Keratinocyte (primary cell): ENCODE results near the gene BCOR. TPM values are rescaled to one million over a fixed set of nuclear protein-coding genes. Genes with fewer than 3 reads are reported as not detected.

ENCODE experiments used
- DNase-seq: peaks from one replicate; pipeline ENCODE4 v3.0.0-alpha.2; 2011; ENCODE audit warnings: low read depth, missing footprints, low spot score
- FAIRE-seq: peaks from 2 replicates; lab custom pipeline; 2011; peaks lifted over from hg19 to GRCh38; lab: Jason Lieb, UNC
- H2AFZ ChIP-seq: 2 replicates; pipeline ENCODE4 v1.6.0; 2012; ENCODE audit warnings: low read length, control low read depth, inconsistent platforms; ENCODE audit not compliant: control insufficient read depth
- H3K27ac ChIP-seq: 2 replicates; pipeline ENCODE4 v1.5.1; 2011; ENCODE audit warnings: low read length; ENCODE audit not compliant: control insufficient read depth, insufficient read depth
- H3K27me3 ChIP-seq: 3 replicates; pipeline ENCODE4 v1.6.0; 2011; ENCODE audit warnings: low read length; ENCODE audit not compliant: control insufficient read depth, insufficient read depth; ENCODE audit errors: extremely low read depth
- H3K36me3 ChIP-seq, 2 experiments: 2 replicates in 1 of 2; 3 replicates in 1 of 2; pipeline ENCODE4 v1.5.1; 2011; ENCODE audit warnings: low read length in 2 of 2, mild to moderate bottlenecking in 1 of 2; ENCODE audit not compliant: control insufficient read depth in 2 of 2, insufficient read depth in 2 of 2; ENCODE audit errors: extremely low read depth in 1 of 2
- H3K4me1 ChIP-seq: 3 replicates; pipeline ENCODE4 v1.5.1; 2011; ENCODE audit warnings: low read length; ENCODE audit not compliant: control insufficient read depth, insufficient read depth; ENCODE audit errors: extremely low read depth
- H3K4me2 ChIP-seq: 3 replicates; pipeline ENCODE4 v1.6.0; 2011; ENCODE audit warnings: low read depth, low read length; ENCODE audit not compliant: control insufficient read depth, insufficient read depth; ENCODE audit errors: extremely low read depth
- H3K4me3 ChIP-seq, 3 experiments: fragments of 200-600 bp in 1 of 3; sonication (generic) in 1 of 3; 2 replicates in 2 of 3; 3 replicates in 1 of 3; pipeline ENCODE4 v1.5.1; 2011 to 2016; ENCODE audit warnings: low read length in 3 of 3, mild to moderate bottlenecking in 3 of 3, control low read depth in 2 of 3, inconsistent platforms in 1 of 3, low read depth in 1 of 3, mixed read lengths in 1 of 3, mixed run types in 1 of 3, moderate library complexity in 1 of 3; ENCODE audit not compliant: control insufficient read depth in 2 of 3, insufficient read depth in 2 of 3; ENCODE audit errors: extremely low read depth in 1 of 3
- H3K79me2 ChIP-seq: 2 replicates; pipeline ENCODE4 v1.6.0; 2012; ENCODE audit warnings: low read length; ENCODE audit not compliant: control insufficient read depth, insufficient read depth
- H3K9ac ChIP-seq: 3 replicates; pipeline ENCODE4 v1.6.0; 2011; ENCODE audit warnings: low read length; ENCODE audit not compliant: control insufficient read depth, insufficient read depth; ENCODE audit errors: extremely low read depth
- H3K9me1 ChIP-seq: 3 replicates; pipeline ENCODE4 v1.6.0; 2011; ENCODE audit warnings: low read length; ENCODE audit not compliant: control insufficient read depth, insufficient read depth; ENCODE audit errors: extremely low read depth
- H3K9me3 ChIP-seq: 2 replicates; pipeline ENCODE4 v1.5.1; 2012; ENCODE audit warnings: low read depth, low read length; ENCODE audit not compliant: control insufficient read depth
- H4K20me1 ChIP-seq: 3 replicates; pipeline ENCODE4 v1.6.0; 2011; ENCODE audit warnings: low read length; ENCODE audit not compliant: control insufficient read depth, insufficient read depth; ENCODE audit errors: extremely low read depth
- EZH2 ChIP-seq: IDR thresholded peaks from one replicate; pipeline ENCODE4 v1.6.1; 2012; ENCODE audit warnings: inconsistent platforms, mild to moderate bottlenecking, low read length, moderate library complexity
- dilution Hi-C: fragments of 300-500 bp; cut with MboI; formaldehyde crosslinking; loops from one replicate; pipeline ENCODE4 v1.7.0; 2020; ENCODE audit warnings: low sequenced_read_pairs; ENCODE audit not compliant: extremely low pct_ligation_motif_present
- polyA plus RNA-seq, 5 experiments: library from polyadenylated mRNA; depleted of rRNA in 3 of 5; stranded (reverse) in 3 of 5; stranded (forward) in 1 of 5; unstranded in 1 of 5; fragments of >200 nt; gene quantifications; 1 replicate in 1 of 5; 2 replicates in 3 of 5; 3 replicates in 1 of 5; pipeline versions ENCODE4 v1.2.1 to v1.2.3, GENCODE V29; 2011 to 2012; ENCODE audit warnings: missing spikeins in 2 of 5, low read depth in 1 of 5, low replicate concordance in 1 of 5
- TF ChIP-seq, protein P1 (sequence below), 3 experiments: IDR thresholded peaks in 1 of 3; conservative IDR thresholded peaks in 1 of 3; optimal IDR thresholded peaks in 1 of 3; 2 replicates in 2 of 3; 3 replicates in 1 of 3; pipeline versions ENCODE3 to v1.5.1; 2011; ENCODE audit warnings: low read length in 3 of 3, mild to moderate bottlenecking in 3 of 3, moderate library complexity in 2 of 3, control low read depth in 1 of 3, inconsistent platforms in 1 of 3; ENCODE audit not compliant: insufficient read depth in 2 of 3; ENCODE audit errors: extremely low read depth in 1 of 3

BCOR gene
- polyA plus RNA-seq, 1 donor (not counting 4 experiments of a cell fraction or from before 2014, with no cell fraction given): 5.0 TPM

DNA sequence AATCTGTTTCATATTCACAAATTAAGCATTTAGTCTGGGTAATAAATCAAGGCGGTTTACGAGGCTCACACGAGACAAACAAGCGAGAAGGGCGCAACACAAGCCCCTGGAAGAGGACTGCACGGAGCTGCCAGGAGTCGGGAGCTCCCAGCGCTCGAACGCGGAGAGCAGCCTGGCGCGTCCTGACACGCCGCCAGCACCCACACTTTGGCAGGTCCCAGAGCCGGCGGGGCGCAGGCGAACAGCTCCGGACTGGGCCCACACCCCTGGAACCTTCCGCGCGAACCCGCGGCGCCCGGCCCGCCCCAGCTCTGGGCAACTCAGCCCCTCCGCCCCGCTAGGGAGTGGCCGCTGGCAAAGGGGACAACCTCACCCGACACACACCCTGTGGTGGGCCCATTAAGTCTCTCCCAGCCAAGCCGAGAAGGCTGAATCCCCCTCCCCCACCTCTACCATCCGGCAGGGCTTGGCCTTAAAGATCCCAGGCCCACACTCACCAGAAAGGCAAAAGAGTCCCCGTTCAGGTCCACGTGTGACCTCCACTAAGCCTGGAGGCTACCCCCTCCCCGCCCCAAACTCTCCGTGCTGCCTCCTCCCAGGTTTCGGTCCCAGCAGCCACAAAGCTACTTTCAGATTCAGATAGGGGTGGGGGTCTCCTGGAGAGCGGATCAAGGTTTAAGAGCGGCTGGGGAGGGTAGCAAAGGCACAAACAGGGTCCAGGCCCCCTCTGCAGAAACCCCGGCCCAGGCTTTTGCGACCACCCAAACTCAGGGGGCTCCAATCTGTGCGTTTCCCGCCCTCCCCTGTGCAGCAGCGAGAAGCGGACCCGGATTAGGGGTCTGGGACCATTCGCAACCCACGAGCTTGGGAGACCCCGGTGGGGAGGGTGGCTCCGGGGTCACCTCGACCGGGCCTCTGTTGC, 47.5 kb upstream of the BCOR start:
- no peaks in the 10 kb centered on the region for H3K36me3 ChIP-seq
- no peaks in the 10 kb centered on the region for H4K20me1 ChIP-seq
- peak overlapping the region; percentile 76 for H3K4me2 ChIP-seq
- peaks cover 28% of the 10 kb centered on the region for H3K27me3 ChIP-seq
- H3K9ac ChIP-seq: peak overlapping the region; percentile 57
- peak overlapping the region; percentile 41 for H2AFZ ChIP-seq
- no peaks in the 10 kb centered on the region for H3K9me1 ChIP-seq
- no peak overlapping the region for H3K27ac ChIP-seq
- dilution Hi-C loops: no loop called here
- TF ChIP-seq EZH2: no peak
- TF ChIP-seq, protein P1, sequence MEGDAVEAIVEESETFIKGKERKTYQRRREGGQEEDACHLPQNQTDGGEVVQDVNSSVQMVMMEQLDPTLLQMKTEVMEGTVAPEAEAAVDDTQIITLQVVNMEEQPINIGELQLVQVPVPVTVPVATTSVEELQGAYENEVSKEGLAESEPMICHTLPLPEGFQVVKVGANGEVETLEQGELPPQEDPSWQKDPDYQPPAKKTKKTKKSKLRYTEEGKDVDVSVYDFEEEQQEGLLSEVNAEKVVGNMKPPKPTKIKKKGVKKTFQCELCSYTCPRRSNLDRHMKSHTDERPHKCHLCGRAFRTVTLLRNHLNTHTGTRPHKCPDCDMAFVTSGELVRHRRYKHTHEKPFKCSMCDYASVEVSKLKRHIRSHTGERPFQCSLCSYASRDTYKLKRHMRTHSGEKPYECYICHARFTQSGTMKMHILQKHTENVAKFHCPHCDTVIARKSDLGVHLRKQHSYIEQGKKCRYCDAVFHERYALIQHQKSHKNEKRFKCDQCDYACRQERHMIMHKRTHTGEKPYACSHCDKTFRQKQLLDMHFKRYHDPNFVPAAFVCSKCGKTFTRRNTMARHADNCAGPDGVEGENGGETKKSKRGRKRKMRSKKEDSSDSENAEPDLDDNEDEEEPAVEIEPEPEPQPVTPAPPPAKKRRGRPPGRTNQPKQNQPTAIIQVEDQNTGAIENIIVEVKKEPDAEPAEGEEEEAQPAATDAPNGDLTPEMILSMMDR (optimal IDR thresholded peaks at IDR 0.05 in 1 of 3, IDR thresholded peaks at IDR 0.05 in 1 of 3, conservative IDR thresholded peaks at IDR 0.05 in 1 of 3; ENCODE audit: extremely low read depth in 1 of 3, insufficient read depth in 2 of 3, low read length in 3 of 3): no peak
- H3K79me2 ChIP-seq: no peaks in the 10 kb centered on the region
- no peaks in the 10 kb centered on the region for H3K9me3 ChIP-seq
- H3K4me3 ChIP-seq: peak overlapping the region; percentile 30 to 53 (median 39)
- H3K4me1 ChIP-seq: no peaks in the 10 kb centered on the region
- no peak for FAIRE-seq
- no peak for DNase-seq

DNA sequence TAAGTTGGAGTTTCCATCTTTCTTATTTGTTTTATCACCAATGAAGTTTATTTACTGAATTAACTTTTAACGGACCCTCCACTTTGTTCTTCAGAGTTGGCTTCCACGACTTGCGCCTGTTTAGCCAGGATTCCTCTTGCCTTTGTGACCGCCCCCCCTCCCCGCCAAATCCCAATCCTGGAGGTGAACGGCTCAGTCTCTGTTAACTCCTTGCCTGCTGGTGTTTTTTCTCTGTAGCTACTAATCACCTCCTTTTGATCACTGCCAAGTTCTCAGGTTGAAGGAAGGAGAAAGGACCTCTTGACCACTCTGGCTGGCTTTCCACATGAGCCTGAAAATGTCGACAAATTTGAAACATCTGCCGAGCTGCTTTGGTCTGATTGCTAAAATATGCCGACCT, 46.8 kb upstream of the BCOR start:
- FAIRE-seq (no peak), DNase-seq (no peak)
- no peaks in the 10 kb centered on the region for H4K20me1 ChIP-seq
- H3K36me3 ChIP-seq: no peaks in the 10 kb centered on the region
- no peaks in the 10 kb centered on the region for H3K9me3 ChIP-seq
- H2AFZ ChIP-seq: no peak overlapping the region
- dilution Hi-C loops: no loop called here
- H3K4me2 ChIP-seq: no peak overlapping the region
- H3K79me2 ChIP-seq: no peaks in the 10 kb centered on the region
- H3K4me3 ChIP-seq: no peak overlapping the region
- no peaks in the 10 kb centered on the region for H3K9me1 ChIP-seq
- H3K4me1 ChIP-seq: no peaks in the 10 kb centered on the region
- TF ChIP-seq, protein P1 (optimal IDR thresholded peaks at IDR 0.05 in 1 of 3, IDR thresholded peaks at IDR 0.05 in 1 of 3, conservative IDR thresholded peaks at IDR 0.05 in 1 of 3; ENCODE audit: extremely low read depth in 1 of 3, insufficient read depth in 2 of 3, low read length in 3 of 3): no peak
- no peak for TF ChIP-seq EZH2
- peaks cover 24% of the 10 kb centered on the region for H3K27me3 ChIP-seq
- no peak overlapping the region for H3K9ac ChIP-seq
- H3K27ac ChIP-seq: no peak overlapping the region
